Measurements from ENCODE around the gene ECSCR. TPM values are rescaled to one million over a fixed set of nuclear protein-coding genes. Genes with fewer than 3 reads are reported as not detected.

The ECSCR gene
- total RNA-seq, 1 donor from 2014 or later, result not detected

- TF ChIP-seq EZH2phosphoT487 (IDR thresholded peaks at IDR 0.05) (no peak), EZH2 (IDR thresholded peaks at IDR 0.05) (no peak)
- Histone ChIP-seq H3K9ac (no peak overlapping the region), H3K36me3 (no peaks in the 10 kb centered on the region), H4K20me1 (ENCODE audit: low read depth) (no peaks in the 10 kb centered on the region), H3K9me3 (ENCODE audit: low read depth) (no peaks in the 10 kb centered on the region), H3K27ac (no peak overlapping the region), H2AFZ (replicated peaks) (no peak overlapping the region), H3K4me3 (no peak overlapping the region), H3F3A (ENCODE audit: low read depth) (peaks cover 19% of the 10 kb centered on the region), H3K79me2 (ENCODE audit: low read depth) (no peaks in the 10 kb centered on the region), H3K27me3 (no peaks in the 10 kb centered on the region), H3K4me1 (peaks cover 9% of the 10 kb centered on the region), H3K4me2 (no peak overlapping the region)
- DNase-seq (ENCODE audit: low spot score), result no peak
- Mint-ChIP-seq H3K4me3 (no peak overlapping the region), H3K27me3 (ENCODE audit: insufficient read depth, low read depth) (no peaks in the 10 kb centered on the region), H3K9me3 (no peaks in the 10 kb centered on the region), H3K36me3 (peaks cover 10% of the 10 kb centered on the region), H3K27ac (no peak overlapping the region), H3K4me1 (peaks cover 7% of the 10 kb centered on the region)
Observed at GRCh38 chr5:139413963-139414362, 48.6 kb downstream of the ECSCR start.

- Histone ChIP-seq H2AFZ (replicated peaks) (no peak overlapping the region), H3K27me3 (no peaks in the 10 kb centered on the region), H3K36me3 (no peaks in the 10 kb centered on the region), H3K9me3 (ENCODE audit: low read depth) (no peaks in the 10 kb centered on the region), H3F3A (ENCODE audit: low read depth) (peaks cover 11% of the 10 kb centered on the region), H3K27ac (no peak overlapping the region), H3K4me2 (no peak overlapping the region), H4K20me1 (ENCODE audit: low read depth) (no peaks in the 10 kb centered on the region), H3K4me3 (no peak overlapping the region), H3K79me2 (ENCODE audit: low read depth) (no peaks in the 10 kb centered on the region), H3K9ac (no peak overlapping the region), H3K4me1 (peaks cover under 1% of the 10 kb centered on the region)
- Mint-ChIP-seq H3K27ac (no peak overlapping the region), H3K4me1 (no peaks in the 10 kb centered on the region), H3K36me3 (peaks cover 7% of the 10 kb centered on the region), H3K4me3 (no peak overlapping the region), H3K9me3 (no peaks in the 10 kb centered on the region), H3K27me3 (ENCODE audit: insufficient read depth, low read depth) (no peaks in the 10 kb centered on the region)
- TF ChIP-seq EZH2phosphoT487 (IDR thresholded peaks at IDR 0.05), result no peak
- no peak for TF ChIP-seq EZH2 (IDR thresholded peaks at IDR 0.05)
- TF ChIP-seq CTCF (IDR thresholded peaks at IDR 0.05), result no peak
- DNase-seq (ENCODE audit: low spot score), result no peak
Observed at GRCh38 chr5:139413153-139413552, 49.4 kb downstream of the ECSCR start.

- no peaks in the 10 kb centered on the region for H3K4me1 ChIP-seq
Observed at GRCh38 chr5:139410993-139411828, 51.3 kb downstream of the ECSCR start.

More at GRCh38 chr5:139410993-139411828, 51.3 kb downstream of the ECSCR start:
- Mint-ChIP-seq H3K4me3 (no peak overlapping the region), H3K27ac (no peak overlapping the region), H3K4me1 (no peaks in the 10 kb centered on the region), H3K36me3 (peaks cover 7% of the 10 kb centered on the region), H3K27me3 (ENCODE audit: insufficient read depth, low read depth) (no peaks in the 10 kb centered on the region), H3K9me3 (no peaks in the 10 kb centered on the region)
- H3F3A ChIP-seq (ENCODE audit: low read depth), result peaks cover 7% of the 10 kb centered on the region
- H3K4me3 ChIP-seq, result no peak overlapping the region
- H3K36me3 ChIP-seq, result no peaks in the 10 kb centered on the region
- no peaks in the 10 kb centered on the region for H3K79me2 ChIP-seq (ENCODE audit: low read depth)
- no peak overlapping the region for H3K4me2 ChIP-seq
- no peaks in the 10 kb centered on the region for H4K20me1 ChIP-seq (ENCODE audit: low read depth)
- DNase-seq (ENCODE audit: low spot score), result no peak
- TF ChIP-seq CTCF (IDR thresholded peaks at IDR 0.05) (no peak), EZH2 (IDR thresholded peaks at IDR 0.05) (no peak), EZH2phosphoT487 (IDR thresholded peaks at IDR 0.05) (no peak)
- H3K27me3 ChIP-seq, result no peaks in the 10 kb centered on the region
- no peak overlapping the region for H3K27ac ChIP-seq
- H3K9ac ChIP-seq, result peak overlapping the region; percentile 32
- H3K9me3 ChIP-seq (ENCODE audit: low read depth), result no peaks in the 10 kb centered on the region
- no peak overlapping the region for H2AFZ ChIP-seq (replicated peaks)

All from neural progenitor cell (in vitro differentiated cells).